ENCODE results near the gene CXCL12.

- TF ChIP-seq CTCF (conservative IDR thresholded peaks at IDR 0.05) (no peak), ZFX (IDR thresholded peaks at IDR 0.05) (no peak)
Measured at GRCh38 chr10:44402465-44403195, 17.7 kb upstream of the CXCL12 start.
